ENCODE results near the gene NSMCE4A.
"Not testable (repeated sequence)": the region's sequence is repeated elsewhere in the genome, so short reads cannot be mapped to it uniquely, and the experiment has no call there.

Gene NSMCE4A

DNA sequence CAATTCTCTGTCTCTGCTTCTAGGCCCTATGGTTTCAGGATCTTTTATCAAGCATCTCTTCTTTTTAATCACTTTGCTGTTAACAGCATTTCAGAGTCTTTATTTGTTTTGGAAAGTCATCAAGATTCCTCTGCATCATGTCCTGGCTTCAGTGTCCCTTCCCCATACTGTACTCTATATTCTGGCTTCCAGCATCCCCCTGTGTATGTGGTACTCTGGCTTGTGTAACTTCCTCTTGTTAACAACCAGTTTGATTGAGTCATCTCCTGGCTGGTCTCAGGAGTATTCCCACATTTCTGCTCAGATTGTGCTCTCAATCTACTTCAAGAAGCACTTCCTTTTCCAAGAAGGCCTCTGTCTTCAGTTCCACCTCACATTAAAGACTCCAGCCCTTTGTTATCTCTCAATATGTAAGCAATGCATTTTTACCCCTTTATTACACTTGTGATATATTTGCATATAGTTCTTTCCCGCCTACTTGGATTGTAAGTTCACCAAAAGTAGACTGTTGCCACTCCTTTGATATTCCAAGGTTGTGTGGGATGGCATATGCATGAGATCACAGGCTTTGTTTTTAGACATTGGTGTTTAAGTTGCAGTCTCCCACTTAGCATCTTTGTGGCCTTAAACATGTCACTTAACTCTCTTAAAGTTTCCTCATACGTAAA is 32.1 kb downstream of the NSMCE4A start:
- no peaks in the 10 kb centered on the region for H3K9me3 ChIP-seq (ENCODE audit: control insufficient read depth, low read length)
- H3K27me3 ChIP-seq (replicated peaks; ENCODE audit: control insufficient read depth, insufficient read depth, low read length, poor library complexity, severe bottlenecking), result no peaks in the 10 kb centered on the region
- H3K36me3 ChIP-seq (ENCODE audit: control insufficient read depth, insufficient read depth, low read length), result no peaks in the 10 kb centered on the region
- H3K4me1 ChIP-seq (ENCODE audit: control insufficient read depth, insufficient read depth, low read length, poor library complexity, severe bottlenecking), result no peaks in the 10 kb centered on the region
- DNase-seq, result no peak
- H3K4me3 ChIP-seq (ENCODE audit: insufficient read depth, low read depth, low read length, poor library complexity, severe bottlenecking), result no peak overlapping the region
- H3K27ac ChIP-seq (ENCODE audit: insufficient read depth, low read length, poor library complexity, severe bottlenecking), result no peak overlapping the region

DNA sequence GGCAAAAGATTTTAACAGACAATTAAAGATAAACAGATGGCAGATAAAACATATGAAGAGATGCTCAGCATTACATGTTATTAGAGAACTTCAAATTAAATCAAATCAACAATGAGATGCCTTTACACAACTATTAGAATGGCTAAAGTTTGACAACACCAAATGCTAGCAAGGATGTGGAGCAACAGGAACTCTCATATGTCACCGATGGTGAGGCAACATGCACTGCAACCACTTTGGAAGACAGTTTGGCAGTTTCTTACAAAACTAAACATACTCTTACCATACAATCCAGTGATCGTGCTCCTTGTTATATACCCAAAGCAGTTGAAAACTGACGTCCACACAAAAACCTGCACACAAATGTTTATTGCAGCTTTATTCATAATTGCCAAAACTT is 33.5 kb downstream of the NSMCE4A start:
- no peaks in the 10 kb centered on the region for H3K36me3 ChIP-seq (ENCODE audit: control insufficient read depth, insufficient read depth, low read length)
- no peaks in the 10 kb centered on the region for H3K9me3 ChIP-seq (ENCODE audit: control insufficient read depth, low read length)
- no peak for DNase-seq
- H3K27me3 ChIP-seq (replicated peaks; ENCODE audit: control insufficient read depth, insufficient read depth, low read length, poor library complexity, severe bottlenecking), result no peaks in the 10 kb centered on the region
- H3K4me3 ChIP-seq (ENCODE audit: insufficient read depth, low read depth, low read length, poor library complexity, severe bottlenecking), result no peak overlapping the region
- H3K27ac ChIP-seq (ENCODE audit: insufficient read depth, low read length, poor library complexity, severe bottlenecking), result no peak overlapping the region
- no peaks in the 10 kb centered on the region for H3K4me1 ChIP-seq (ENCODE audit: control insufficient read depth, insufficient read depth, low read length, poor library complexity, severe bottlenecking)

DNA sequence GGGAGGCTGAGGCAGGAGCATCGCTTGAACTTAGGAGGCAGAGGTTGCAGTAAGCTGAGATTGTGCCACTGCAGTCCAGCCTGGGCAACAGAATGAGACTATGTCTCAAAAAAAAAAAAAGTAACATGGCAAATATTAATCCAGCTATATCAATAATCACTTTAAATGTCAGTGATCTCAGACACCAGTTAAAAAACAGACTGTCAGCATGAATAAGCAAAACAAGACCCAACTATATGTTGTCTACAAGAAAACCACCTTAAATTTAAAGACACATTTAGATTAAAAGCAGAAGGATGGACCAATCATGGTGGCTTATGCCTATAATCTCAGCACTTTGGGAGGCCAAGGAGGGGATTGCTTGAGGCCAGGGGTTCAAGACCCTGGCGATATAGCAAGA is 38.7 kb downstream of the NSMCE4A start:
- no peaks in the 10 kb centered on the region for H3K27me3 ChIP-seq (replicated peaks; ENCODE audit: control insufficient read depth, insufficient read depth, low read length, poor library complexity, severe bottlenecking)
- DNase-seq, result no peak
- no peaks in the 10 kb centered on the region for H3K36me3 ChIP-seq (ENCODE audit: control insufficient read depth, insufficient read depth, low read length)
- H3K4me1 ChIP-seq (ENCODE audit: control insufficient read depth, insufficient read depth, low read length, poor library complexity, severe bottlenecking), result no peaks in the 10 kb centered on the region
- H3K27ac ChIP-seq (ENCODE audit: insufficient read depth, low read length, poor library complexity, severe bottlenecking), result no peak overlapping the region
- no peak overlapping the region for H3K4me3 ChIP-seq (ENCODE audit: insufficient read depth, low read depth, low read length, poor library complexity, severe bottlenecking)
- no peaks in the 10 kb centered on the region for H3K9me3 ChIP-seq (ENCODE audit: control insufficient read depth, low read length)

DNA sequence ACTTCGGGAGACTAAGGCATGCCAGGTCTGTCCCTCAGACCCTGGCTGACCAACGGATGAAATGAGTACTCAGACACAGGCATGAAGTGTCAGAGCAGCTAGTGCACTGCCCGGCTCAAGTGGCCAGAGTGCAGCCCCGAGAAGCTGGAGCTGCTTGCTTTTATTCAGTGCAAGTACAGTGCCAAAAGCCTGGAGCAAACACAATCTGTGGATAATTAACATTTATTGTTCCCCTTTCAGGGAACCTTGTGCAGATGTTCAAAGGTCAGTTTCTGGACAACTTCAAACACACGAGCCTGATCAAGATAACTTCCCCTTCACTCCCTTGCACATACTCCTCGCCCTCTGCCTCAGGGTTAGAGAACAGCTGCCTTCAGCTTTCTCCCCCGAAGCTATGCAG is 39.3 kb downstream of the NSMCE4A start:
- Histone ChIP-seq H3K27me3 (replicated peaks; ENCODE audit: control insufficient read depth, insufficient read depth, low read length, poor library complexity, severe bottlenecking) (no peaks in the 10 kb centered on the region), H3K27ac (ENCODE audit: insufficient read depth, low read length, poor library complexity, severe bottlenecking) (no peak overlapping the region), H3K4me3 (ENCODE audit: insufficient read depth, low read depth, low read length, poor library complexity, severe bottlenecking) (no peak overlapping the region), H3K36me3 (ENCODE audit: control insufficient read depth, insufficient read depth, low read length) (no peaks in the 10 kb centered on the region), H3K9me3 (ENCODE audit: control insufficient read depth, low read length) (no peaks in the 10 kb centered on the region), H3K4me1 (ENCODE audit: control insufficient read depth, insufficient read depth, low read length, poor library complexity, severe bottlenecking) (no peaks in the 10 kb centered on the region)
- DNase-seq, result no peak

DNA sequence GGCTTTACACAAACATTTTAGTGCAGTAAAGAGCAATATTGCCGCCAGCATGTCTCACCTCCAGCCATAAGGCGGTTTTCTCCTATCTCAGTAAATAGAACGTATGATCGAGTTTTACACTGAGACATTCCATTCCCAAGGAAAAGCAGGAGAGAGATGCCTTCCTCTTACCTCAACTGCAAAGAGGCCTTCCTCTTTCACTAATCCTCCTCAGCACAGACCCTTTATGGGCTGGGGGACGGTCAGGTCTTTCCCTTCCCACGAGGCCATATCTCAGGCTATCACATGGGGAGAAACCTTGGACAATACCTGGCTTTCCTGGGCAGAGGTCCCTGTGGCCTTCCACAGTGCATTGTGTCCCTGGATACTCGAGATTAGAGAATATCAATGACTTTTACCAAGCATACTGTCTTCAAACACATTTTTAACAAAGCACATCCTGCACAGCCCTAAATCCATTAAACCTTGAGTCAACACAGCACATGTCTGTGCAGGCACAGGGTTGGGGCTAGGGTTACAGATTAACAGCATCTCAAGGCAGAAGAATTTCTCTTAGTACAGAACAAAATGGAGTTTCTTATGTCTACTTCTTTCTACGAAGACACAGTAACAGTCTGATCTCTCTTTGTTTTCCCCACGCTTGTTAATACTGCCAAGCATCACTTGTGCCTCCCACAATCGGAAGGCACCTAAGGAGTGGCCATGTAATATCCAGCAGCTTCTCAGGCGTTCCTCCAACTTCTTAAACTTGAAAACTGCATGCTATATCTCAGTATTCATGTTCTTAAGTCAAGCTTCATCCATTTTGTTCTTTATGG is 44.5 kb downstream of the NSMCE4A start:
- H3K4me3 ChIP-seq (ENCODE audit: insufficient read depth, low read depth, low read length, poor library complexity, severe bottlenecking); H3K27me3 ChIP-seq (replicated peaks; ENCODE audit: control insufficient read depth, insufficient read depth, low read length, poor library complexity, severe bottlenecking); H3K27ac ChIP-seq (ENCODE audit: insufficient read depth, low read length, poor library complexity, severe bottlenecking); H3K36me3 ChIP-seq (ENCODE audit: control insufficient read depth, insufficient read depth, low read length); DNase-seq; H3K9me3 ChIP-seq (ENCODE audit: control insufficient read depth, low read length); H3K4me1 ChIP-seq (ENCODE audit: control insufficient read depth, insufficient read depth, low read length, poor library complexity, severe bottlenecking): not testable (repeated sequence)

DNA sequence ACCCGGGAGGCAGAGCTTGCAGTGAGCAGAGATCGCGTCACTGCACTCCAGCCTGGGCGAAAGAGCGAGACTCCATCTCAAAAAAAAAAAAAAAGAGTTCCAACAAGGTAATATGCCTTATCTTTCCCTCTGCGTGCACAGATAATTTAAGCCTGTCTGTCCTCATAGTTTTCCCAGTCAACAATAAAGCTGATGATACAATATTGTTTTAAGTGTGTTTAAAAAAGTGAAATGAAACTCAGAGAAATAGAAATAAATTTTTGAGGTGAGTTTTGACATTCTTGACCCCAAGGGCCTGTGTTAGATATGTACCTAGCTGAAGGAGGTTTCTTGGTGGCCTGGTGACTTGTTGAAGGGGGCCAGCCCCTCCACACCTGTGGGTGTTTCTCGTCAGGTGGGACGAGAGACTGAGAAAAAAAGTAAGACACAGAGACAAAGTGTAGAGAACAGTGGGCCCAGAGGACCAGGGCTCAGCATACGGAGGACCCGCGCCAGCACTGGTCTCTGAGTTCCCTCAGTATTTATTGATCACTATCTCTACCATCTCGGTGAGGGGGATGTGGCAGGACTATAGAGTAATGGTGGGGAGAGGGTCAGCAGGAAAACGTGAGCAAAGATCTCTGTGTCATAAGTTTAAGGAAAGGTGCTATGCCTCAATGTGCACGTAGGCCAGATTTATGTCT is 45.3 kb downstream of the NSMCE4A start:
- H3K27ac ChIP-seq (ENCODE audit: insufficient read depth, low read length, poor library complexity, severe bottlenecking); H3K4me1 ChIP-seq (ENCODE audit: control insufficient read depth, insufficient read depth, low read length, poor library complexity, severe bottlenecking); H3K4me3 ChIP-seq (ENCODE audit: insufficient read depth, low read depth, low read length, poor library complexity, severe bottlenecking); DNase-seq; H3K9me3 ChIP-seq (ENCODE audit: control insufficient read depth, low read length); H3K27me3 ChIP-seq (replicated peaks; ENCODE audit: control insufficient read depth, insufficient read depth, low read length, poor library complexity, severe bottlenecking); H3K36me3 ChIP-seq (ENCODE audit: control insufficient read depth, insufficient read depth, low read length): not testable (repeated sequence)

DNA sequence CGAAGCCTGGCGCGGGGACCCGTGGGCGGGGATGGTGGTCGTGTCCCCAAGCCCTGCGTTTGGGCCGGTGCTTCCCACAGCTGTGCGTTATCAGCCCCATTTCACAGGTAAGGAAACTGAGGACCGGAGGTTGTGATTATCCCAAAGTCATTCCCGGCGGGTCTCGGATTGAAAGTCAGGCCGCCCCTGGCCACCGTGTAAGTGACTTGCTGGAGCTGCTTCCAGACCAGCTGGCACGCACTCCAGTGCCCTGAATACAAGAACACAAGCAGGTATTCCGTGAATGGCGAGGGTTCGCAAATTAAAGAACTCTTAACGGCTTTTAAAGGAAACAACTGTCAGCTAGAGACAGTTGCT is 46.5 kb downstream of the NSMCE4A start:
- no peaks in the 10 kb centered on the region for H3K4me1 ChIP-seq (ENCODE audit: control insufficient read depth, insufficient read depth, low read length, poor library complexity, severe bottlenecking)
- no peak for DNase-seq
- H3K27me3 ChIP-seq (replicated peaks; ENCODE audit: control insufficient read depth, insufficient read depth, low read length, poor library complexity, severe bottlenecking), result no peaks in the 10 kb centered on the region
- H3K36me3 ChIP-seq (ENCODE audit: control insufficient read depth, insufficient read depth, low read length), result no peaks in the 10 kb centered on the region
- H3K4me3 ChIP-seq (ENCODE audit: insufficient read depth, low read depth, low read length, poor library complexity, severe bottlenecking), result peak overlapping the region; percentile 92
- peak overlapping the region; percentile 92 for H3K27ac ChIP-seq (ENCODE audit: insufficient read depth, low read length, poor library complexity, severe bottlenecking)
- H3K9me3 ChIP-seq (ENCODE audit: control insufficient read depth, low read length), result no peaks in the 10 kb centered on the region

DNA sequence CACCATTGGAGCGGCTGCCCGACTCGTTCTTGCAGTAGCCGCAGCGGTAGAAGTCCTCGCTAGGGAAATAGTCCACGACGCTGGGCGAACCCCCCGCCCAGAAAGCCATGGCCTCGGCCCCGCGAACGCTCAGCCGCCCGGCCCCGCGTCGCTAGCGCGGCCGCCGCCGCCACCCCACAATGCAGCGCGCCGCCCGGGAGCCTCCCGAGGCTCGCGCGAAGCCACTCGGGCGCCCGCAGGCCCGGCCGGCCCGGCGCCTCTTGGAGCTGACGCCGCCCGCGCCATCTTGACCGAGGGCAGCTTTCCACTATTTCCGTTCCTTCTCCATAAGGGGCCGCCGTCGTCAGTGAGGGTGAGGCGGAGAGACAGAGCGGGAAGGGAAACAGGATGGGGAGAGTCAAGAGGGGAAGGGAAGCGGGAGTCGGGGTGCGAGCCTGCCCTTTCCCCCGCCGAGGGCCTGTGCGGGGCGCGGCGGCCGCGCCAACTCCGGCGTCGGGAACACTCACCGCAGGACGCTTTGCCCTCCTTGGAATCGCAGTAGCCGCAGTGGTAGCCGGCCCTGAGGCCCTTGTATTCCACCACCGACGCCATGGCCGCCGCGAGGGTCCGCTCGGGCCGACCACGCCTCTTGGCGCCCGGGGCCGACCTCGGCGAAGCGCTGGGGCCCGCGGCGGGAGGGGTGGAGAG is 47.0 kb downstream of the NSMCE4A start, which contains the start of gene ATE1:
TSS of gene ATE1 (minus strand) at position 191 of the 687 bp plus-strand sequence. CDS start at position 109, 82 bp downstream.
- Histone ChIP-seq H3K4me3 (ENCODE audit: insufficient read depth, low read depth, low read length, poor library complexity, severe bottlenecking) (peak within 1 kb of the TSS; percentile 92), H3K36me3 (ENCODE audit: control insufficient read depth, insufficient read depth, low read length) (no peaks in the 10 kb centered on the region), H3K9me3 (ENCODE audit: control insufficient read depth, low read length) (no peaks in the 10 kb centered on the region), H3K4me1 (ENCODE audit: control insufficient read depth, insufficient read depth, low read length, poor library complexity, severe bottlenecking) (no peaks in the 10 kb centered on the region), H3K27me3 (replicated peaks; ENCODE audit: control insufficient read depth, insufficient read depth, low read length, poor library complexity, severe bottlenecking) (no peaks in the 10 kb centered on the region), H3K27ac (ENCODE audit: insufficient read depth, low read length, poor library complexity, severe bottlenecking) (peak within 1 kb of the TSS; percentile 92)
- DNase-seq, result peak; percentile 58 to 78 (median 74)

DNA sequence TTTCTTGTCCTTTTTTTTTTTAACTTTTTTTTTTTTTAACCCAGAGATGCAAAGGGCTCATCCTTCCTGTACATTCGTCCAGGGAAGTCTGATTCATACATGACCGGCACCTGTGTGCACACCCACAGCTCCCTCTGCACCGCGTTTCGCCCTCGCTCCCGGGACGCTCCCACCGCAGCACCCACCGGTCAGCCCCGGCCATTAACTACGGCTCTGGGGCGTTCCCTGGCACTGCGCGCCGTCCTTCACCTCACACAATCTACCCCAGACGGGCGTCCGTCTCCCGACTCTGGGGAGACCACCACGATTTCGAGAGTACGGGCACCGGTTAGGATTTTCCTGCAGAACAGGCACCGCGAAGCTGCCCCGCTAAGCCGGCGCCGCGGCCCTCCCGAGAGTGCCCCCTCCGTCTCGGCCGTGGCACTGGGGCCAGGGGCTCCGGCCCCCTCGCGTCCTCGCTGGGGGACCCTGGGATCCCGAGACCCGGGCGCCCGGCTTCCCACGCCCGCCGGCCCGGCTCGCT is 47.6 kb downstream of the NSMCE4A start:
- Histone ChIP-seq H3K4me1 (ENCODE audit: control insufficient read depth, insufficient read depth, low read length, poor library complexity, severe bottlenecking) (no peaks in the 10 kb centered on the region), H3K27ac (ENCODE audit: insufficient read depth, low read length, poor library complexity, severe bottlenecking) (peak overlapping the region; percentile 92), H3K9me3 (ENCODE audit: control insufficient read depth, low read length) (no peaks in the 10 kb centered on the region), H3K4me3 (ENCODE audit: insufficient read depth, low read depth, low read length, poor library complexity, severe bottlenecking) (peak overlapping the region; percentile 92), H3K27me3 (replicated peaks; ENCODE audit: control insufficient read depth, insufficient read depth, low read length, poor library complexity, severe bottlenecking) (no peaks in the 10 kb centered on the region), H3K36me3 (ENCODE audit: control insufficient read depth, insufficient read depth, low read length) (no peaks in the 10 kb centered on the region)
- peak in 1 of 3 donors; percentile 3 for DNase-seq
